ENCODE measurements around the gene AP4S1. TPM values are rescaled to one million over a fixed set of nuclear protein-coding genes. Genes with fewer than 3 reads are reported as not detected.
"Not testable (repeated sequence)": the region's sequence is repeated elsewhere in the genome, so short reads cannot be mapped to it uniquely, and the experiment has no call there.

The AP4S1 gene
- polyA plus RNA-seq, 4 donors, result 16.9 to 20.0 (median 18.8) TPM

DNA sequence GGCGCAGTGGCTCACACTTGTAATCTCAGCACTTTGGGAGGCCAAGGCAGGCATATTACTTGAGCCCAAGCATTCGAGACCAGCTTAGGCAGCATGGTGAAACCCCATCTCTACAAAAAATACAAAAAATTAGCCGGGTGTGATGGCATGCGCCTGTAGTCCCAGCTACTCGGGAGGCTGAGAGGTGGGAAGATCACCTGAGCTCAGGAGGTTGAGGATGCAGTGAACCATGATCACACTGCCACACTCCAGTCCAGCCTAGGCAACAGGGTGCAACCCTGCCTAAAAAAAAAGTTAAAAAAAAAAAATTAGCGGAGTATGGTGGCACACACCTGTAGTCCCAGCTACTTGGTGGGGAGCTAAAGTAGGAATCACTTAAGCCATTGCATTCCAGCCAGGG, 21.4 kb upstream of the AP4S1 start:
- DNase-seq (ENCODE audit: low read depth in 4 of 4, low spot score in 3 of 4), result not testable (repeated sequence)

DNA sequence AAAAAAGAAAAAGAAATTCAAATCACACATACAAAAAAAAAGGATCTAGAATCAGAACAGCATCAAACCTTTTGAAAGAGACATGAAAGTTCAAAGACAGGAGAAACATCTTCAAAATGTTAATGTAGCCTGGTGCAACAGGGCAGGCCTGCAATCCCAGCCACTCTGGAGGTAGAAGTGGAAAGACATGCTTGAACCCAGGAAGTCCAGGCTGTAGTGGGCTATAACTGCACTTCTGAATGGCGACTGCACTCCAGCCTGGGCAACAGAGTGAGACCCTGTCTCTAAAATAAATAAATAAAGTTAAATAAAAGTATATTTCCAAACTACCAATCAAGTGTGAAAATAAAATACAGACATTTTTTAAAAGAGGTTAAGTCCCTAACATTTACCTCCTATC, 18.7 kb upstream of the AP4S1 start:
- no peak for DNase-seq (ENCODE audit: low read depth in 4 of 4, low spot score in 3 of 4)

DNA sequence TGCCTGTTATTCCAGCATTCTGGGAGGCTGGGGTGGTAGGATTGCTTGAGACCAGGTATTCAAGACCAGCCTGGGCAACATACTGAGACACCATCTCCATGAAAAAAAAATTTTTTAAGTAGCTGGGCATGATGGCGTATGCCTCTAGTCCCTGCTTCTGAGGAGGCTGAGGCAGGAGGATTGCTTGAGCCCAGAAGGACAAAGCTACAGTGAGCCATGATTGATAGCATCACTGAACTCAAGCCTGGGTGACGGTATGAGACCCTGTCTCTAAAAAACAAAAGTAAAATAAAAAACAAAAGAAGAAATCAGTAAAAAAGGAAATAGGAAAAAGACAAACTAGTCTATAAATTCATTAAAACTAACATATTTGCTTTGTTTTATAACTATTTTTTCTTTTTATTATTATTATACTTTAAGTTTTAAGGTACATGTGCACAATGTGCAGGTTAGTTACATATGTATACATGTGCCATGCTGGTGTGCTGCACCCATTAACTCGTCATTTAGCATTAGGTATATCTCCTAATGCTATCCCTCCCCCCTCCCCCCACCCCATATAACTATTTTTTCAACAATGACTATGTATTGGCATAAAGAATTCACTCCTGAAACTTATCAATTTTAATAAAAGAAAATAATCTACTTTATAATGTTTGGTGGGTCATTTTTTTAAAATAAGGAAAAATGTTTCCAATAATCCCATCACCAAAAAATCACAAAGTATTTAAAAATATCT, 15.4 kb upstream of the AP4S1 start:
- DNase-seq (ENCODE audit: low read depth in 4 of 4, low spot score in 3 of 4), result no peak

DNA sequence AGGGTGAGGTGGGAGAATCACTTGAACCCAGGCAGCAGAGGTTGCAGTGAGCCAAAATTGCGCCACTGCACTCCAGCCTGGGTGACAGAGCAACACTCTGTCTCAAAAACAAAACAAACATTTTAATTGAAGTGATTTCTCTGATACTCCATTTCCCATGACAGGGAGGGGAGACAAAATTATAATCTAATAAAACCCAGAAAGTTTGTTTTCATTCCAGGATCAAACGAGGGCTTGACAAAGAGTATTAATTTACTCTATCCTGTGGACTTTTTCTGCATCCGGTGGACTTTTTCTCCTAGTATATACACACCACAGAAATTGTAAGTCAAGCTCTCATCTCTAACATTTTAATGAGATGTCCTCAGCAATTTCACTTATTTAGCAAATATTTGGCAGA, 14.5 kb upstream of the AP4S1 start:
- no peak for DNase-seq (ENCODE audit: low read depth in 4 of 4, low spot score in 3 of 4)

DNA sequence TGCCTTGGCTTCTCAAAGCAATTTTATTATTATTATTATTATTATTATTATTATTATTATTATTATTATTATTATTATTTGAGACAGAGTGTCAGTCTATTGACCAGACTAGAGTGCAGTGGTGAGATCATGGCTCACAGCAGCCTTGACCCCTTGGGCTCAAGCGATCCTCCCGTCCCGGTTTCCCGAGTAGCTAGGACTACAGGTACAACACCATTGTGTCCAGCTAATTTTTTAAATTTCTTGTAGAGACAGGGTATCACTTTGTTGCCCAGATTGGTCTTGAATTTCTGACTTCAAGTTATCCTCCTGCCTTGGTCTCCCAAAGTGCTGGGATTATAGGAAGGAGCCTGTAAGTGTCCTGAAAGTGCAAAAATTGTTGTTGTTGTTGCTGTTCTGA, 11.6 kb upstream of the AP4S1 start:
- DNase-seq (ENCODE audit: low read depth in 4 of 4, low spot score in 3 of 4), result no peak

DNA sequence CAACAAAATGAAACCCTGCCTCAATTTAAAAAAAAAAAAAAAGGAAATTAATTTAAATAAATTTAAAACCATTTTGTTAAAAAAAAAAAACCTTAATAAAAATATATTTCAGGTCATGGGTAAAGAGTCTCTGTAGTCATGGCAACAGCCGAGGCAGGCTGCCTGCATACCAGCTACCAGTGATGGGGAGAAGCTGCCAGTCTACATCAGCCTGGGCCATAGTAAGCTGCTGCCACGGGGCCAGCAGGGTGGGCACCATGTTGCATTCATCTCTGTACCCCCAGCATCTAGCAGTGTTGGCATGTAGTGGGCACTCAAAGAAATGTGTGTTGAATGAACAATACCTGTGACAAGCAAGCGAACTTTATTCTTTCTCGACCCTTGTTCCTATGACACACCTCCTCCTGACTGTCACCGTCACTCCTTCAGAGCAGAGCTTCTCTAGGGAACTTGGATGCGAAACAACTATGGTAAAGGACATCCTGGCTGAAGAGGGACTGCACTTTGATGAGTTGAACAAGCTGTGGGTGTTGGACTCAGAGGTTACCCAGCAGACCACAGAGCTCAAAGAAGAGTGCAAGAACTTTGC, 7.3 kb upstream of the AP4S1 start:
- DNase-seq (ENCODE audit: low read depth in 4 of 4, low spot score in 3 of 4), result no peak

DNA sequence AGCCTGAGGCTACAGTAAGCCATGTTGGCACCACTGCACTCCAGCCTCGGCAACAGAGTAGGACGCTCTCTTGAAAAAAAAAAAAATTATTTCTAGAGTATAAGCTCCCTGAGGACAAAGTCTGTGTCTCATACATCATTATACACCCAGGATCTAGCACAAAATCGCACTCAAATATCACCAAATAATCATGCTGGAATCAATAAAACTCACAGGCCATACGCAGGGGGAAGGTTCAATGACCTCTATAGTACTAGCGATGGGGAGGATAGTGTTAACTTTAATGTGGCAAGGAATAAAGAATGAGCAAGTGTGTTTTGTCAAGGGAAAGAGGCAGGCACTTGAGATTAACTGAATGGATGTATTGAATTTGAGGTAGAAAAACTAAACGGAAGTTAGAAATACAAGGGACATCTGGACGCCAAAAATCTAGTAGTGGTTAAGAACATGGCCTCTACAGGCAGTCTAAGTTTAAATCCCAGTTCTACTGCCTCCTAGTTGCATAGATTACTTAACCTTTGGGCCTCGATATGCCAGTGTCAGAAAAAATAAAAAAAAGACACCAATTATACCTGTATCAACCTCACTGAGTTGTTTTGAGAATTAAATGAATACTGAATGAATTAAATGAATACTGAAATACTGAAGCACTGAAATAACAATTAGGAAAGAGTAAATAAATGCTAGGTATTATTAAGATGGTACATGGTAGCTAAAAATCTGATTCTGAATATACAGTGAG, 4.4 kb upstream of the AP4S1 start:
- DNase-seq (ENCODE audit: low read depth in 4 of 4, low spot score in 3 of 4), result no peak

DNA sequence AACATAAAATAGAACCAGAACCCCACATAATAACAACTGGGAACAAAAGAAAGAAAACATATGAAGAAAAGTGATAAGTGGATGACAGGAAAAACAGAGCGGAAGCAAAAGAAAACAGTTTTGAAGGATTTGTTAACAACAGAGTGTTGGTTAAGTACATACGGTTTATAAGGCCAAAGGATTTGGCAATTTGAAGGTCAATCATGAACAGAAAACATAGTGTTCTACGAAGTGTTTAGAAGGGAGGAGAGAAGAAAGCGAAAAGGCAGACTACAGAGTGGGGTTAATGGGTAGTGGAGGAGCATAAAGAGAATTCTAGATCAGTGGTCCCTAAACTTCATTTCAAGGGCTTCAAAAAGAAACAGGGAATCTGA, 3.9 kb upstream of the AP4S1 start:
- DNase-seq (ENCODE audit: low read depth in 4 of 4, low spot score in 3 of 4), result no peak

DNA sequence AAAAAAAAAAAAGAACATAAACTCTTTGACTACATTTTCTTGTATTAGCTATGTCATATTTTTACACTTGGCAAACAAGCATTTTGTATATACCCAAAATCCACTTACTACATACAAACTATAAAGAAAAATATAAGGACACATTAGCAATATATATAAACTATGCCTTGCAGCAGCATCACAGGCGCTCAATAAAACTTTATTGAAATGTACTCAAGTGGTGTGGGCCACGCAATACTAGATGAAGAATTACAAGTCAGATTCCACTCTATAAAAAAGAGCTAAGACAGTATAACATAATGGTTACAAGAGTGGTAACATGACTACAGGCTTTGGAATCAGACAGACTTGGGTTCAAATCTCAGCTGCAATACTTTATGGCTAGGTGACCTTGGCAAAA, 3.1 kb upstream of the AP4S1 start:
- no peak for DNase-seq (ENCODE audit: low read depth in 4 of 4, low spot score in 3 of 4)

DNA sequence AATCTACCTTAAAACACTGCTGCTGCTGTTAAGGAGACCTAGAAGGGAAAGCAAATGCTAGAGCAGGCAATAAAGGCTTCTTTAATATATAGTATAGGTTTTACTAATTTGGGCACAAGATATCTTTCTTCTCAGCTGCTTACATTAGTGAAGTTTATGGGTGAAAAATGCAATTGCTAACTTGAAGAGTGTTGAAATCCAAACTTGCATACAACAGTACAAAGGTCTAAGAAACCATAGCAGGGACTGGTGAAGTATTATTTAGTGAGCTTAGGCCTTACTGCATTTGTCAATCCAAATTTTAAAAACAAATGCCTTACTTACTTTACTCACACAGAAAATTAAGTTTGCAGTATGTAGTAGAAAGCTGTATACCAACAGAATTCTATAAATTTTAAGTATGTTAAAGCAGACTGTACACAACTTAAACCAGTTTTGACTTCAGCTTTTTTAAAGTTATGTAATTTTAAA, 1.4 kb upstream of the AP4S1 start:
- no peak for DNase-seq (ENCODE audit: low read depth in 4 of 4, low spot score in 3 of 4)

DNA sequence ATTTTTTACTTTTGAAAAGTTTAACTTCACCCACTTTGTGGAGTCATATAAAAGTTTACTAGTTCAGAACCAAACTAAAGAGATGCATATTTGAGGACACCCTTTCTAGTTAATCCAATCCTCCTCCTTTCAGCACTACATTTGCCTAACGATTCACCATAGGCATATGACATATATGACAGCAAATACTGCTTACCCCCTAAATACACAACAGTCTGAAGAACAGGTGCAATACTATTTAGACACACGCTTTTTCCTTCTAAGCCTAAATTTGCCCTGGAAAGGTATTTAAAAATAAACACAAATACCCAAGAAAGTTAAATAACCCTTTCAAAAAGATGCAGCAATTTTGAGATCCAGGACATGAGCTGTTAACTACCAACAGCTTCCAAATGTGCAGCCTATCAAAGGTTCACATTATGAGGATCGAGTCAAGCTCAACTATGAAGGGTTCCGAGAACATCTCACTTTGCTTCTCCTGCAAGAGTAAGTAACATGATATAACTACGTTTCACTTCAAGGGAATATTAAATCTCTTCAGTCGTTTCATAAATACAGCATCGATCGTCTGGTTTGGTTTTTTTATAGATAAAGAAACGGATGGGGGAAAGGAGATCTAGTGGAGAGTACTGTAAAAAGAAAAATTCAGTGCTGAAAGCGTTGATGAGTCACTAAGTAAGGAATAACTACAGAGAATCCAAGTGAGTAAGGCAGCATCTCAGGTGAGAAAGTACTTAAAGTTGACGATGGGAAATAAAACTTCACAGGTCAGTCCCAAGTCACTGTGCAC, 677 bp upstream of the AP4S1 start:
- no peak for DNase-seq (ENCODE audit: low read depth in 4 of 4, low spot score in 3 of 4)

DNA sequence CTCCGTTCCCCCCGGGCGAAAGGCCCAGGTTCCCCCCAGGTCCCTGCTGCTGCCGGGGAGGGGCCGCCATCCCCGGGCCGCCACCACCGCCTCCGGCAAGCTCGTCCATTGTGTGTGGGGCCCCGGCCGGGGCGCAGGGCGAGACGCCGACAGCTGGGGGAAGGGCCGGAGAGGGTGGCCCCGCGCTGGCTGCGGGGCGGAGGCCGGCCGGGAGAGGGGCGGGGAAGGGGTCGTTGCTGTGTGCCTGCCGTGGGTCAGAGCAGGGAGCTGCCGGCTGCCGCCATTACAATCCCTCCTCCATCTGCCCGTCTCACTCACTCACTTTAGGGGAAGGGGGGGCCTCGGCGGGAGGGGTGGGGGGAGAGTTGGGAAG, 614 bp downstream of the AP4S1 start, which contains the start of gene STRN3:
STRN3 (minus strand) TSS at position 303 of the 373 bp plus-strand sequence; CDS start at position 109, 194 bp downstream.
- DNase-seq (ENCODE audit: low read depth in 4 of 4, low spot score in 3 of 4), result no peak

DNA sequence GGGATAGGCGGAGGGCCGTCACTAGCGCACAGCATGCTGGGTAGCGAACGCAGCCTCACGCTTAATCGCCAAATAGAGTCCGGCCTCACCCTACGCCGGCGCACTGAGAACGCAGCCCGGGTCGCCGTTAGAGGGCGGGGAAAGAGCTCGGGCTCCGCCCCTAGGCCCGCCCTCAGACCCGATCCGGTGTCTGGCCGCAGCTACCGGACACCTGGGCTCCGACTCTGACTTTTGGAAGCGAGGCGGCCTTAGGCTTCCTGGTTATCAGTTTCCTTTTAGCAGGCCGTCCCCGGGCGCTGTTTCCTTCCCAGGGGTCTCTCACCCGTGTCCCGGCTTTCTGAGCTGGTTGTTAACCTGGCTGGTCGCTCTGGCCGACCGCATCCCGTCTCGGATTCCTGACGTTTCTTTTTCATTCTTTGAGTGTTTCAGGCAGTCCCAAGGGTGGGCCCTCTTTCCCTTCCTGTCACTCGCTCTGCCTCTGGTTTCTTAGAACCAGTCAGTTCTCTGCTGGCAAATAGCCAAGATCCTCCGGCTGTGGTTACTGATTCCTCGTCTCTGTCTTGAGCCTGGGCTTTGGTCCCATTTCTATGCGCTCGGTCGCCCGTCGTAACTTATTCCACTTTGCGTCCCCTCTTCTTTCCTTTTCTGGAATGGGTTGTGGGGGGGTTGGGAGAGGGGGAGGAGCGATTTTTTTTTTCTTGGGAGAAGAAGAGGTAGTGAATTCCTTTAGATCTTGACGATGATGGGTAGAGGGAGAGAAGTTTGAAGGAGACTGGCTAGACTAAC, 1.2 kb downstream of the AP4S1 start:
- peak; percentile 90 to 93 (median 92) for DNase-seq (ENCODE audit: low read depth in 4 of 4, low spot score in 3 of 4)

DNA sequence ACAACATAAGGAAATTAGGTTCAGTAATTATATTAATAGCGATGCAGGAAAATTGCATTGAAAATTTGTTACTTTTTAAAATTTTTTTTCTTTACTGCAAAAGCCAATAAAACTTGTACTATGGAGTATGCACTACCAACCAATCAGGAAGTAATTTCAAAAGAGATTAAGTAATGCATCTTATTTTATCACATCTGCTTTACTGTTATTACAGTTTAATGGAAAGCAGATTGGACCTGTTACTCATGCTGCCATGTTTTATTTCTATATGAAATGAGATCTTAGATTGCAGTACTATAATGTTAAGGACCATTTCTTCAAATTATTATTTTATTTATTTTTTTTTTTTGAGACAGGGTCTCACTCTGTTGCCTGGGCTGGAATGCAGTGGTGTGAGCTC, 2.4 kb downstream of the AP4S1 start:
- no peak for DNase-seq (ENCODE audit: low read depth in 4 of 4, low spot score in 3 of 4)

DNA sequence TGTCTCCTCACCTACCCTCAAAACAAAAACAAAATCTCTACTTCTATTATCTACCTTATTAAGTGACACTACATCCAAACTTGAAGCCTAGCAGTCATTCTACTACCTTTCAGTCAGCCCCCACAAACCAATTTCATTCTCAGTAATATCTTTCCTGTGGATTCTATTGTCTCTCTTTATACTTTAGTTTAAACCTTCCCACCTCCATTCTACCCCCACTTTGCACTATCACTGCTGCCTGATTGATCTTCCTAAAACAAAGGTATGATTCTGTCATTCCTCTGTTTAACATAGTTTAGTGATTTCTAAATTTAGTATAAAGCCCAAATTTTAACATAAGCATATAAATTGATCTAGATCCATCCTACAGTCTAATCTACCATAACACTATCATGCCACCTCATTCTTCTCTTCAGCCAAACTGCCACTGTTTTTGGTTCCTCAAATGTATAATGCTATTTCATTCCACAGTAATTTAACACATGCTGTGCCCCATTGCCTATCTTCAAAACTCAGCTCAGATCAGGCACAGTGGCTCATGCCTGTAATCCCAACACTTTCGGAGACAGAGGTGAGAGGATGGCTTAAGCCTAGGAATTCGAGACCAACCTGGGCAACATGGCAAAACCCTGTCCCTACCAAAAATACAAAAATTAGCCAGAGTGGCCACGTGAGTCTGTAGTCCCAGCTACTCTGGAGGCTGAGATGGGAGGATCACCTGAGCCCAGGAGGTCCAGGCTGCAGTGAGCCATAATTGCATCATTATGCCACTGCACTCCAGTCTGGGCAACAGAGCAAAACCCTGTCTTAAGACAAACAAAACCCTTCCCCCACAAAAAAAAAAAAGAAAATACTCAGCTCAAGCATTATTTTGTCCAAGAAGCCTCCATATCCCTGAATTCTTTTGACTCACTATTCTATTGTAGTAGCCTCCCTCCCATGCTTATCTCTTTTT, 3.8 kb downstream of the AP4S1 start:
- no peak for DNase-seq (ENCODE audit: low read depth in 4 of 4, low spot score in 3 of 4)

DNA sequence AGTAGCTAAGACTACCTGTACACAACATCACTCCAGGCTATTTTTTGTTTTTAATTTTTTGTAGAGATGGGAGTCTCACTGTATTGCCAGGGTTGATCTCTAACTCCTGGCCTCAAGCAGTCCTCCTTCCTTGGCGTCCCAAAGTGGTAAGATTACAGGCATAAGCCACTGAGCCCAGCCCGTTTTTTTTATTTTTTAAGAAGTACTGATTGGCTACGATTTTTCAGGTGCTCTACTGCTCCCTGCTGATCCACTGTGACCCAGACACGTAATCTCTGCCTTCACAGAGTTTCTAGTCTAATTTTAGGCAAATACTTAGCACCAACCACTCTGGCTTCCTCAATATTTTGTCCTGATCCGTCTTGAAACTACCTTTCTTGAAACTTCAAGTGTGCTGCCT, 5.0 kb downstream of the AP4S1 start:
- no peak for DNase-seq (ENCODE audit: low read depth in 4 of 4, low spot score in 3 of 4)

DNA sequence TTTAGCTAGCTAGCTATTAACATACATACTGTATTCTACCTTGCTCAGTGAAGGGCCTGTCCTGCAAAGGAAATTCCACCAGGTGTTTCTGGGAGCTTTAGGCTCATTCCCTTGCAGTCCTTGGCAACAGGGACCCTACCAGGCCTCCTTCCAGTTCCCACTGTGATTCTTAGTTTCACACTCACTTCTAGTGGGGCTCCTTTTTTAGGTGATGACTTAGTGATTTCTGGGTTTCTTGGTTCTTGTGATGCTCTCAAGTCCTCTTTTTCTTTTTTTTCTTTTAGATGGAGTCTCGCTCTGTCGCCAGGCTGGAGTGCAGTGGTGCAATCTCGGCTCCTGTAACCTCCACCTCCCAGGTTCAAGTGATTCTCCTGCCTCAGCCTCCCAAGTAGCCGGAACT, 11.1 kb downstream of the AP4S1 start:
- no peak for DNase-seq (ENCODE audit: low read depth in 4 of 4, low spot score in 3 of 4)

DNA sequence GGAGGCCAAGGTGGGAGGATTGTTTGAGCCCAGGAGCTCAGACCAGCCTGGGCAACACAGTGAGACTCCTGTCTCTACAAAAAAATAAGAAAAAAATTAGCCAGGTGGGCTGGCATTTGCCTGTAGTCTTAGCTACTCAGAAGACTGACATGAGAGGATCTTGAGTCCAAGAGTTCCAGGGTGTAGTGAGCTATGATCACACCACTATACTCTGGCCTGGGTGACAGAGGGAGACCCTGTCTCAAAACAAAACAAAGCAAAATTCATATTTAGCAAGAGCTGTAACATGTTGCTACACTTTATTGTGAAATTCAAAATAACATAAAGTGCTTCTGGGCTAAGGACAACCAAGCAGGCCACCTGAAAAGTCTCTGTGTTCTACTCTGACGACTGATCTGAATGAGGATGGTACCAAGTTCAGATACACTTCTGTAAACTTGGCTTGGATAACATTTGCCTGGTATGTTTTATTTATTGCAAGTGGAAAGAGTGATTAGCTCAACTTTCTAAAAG, 12.3 kb downstream of the AP4S1 start:
- DNase-seq (ENCODE audit: low read depth in 4 of 4, low spot score in 3 of 4), result no peak
